Measurements from ENCODE around the gene AKR1D1. TPM values are rescaled to one million over a fixed set of nuclear protein-coding genes. Genes with fewer than 3 reads are reported as not detected.

Gene AKR1D1
- total and polyA plus RNA-seq, 2 of the 13 experiments (the other 11 are each of a cell fraction or from before 2014, with no cell fraction given) = 6.9 to 37.0 TPM

DNA sequence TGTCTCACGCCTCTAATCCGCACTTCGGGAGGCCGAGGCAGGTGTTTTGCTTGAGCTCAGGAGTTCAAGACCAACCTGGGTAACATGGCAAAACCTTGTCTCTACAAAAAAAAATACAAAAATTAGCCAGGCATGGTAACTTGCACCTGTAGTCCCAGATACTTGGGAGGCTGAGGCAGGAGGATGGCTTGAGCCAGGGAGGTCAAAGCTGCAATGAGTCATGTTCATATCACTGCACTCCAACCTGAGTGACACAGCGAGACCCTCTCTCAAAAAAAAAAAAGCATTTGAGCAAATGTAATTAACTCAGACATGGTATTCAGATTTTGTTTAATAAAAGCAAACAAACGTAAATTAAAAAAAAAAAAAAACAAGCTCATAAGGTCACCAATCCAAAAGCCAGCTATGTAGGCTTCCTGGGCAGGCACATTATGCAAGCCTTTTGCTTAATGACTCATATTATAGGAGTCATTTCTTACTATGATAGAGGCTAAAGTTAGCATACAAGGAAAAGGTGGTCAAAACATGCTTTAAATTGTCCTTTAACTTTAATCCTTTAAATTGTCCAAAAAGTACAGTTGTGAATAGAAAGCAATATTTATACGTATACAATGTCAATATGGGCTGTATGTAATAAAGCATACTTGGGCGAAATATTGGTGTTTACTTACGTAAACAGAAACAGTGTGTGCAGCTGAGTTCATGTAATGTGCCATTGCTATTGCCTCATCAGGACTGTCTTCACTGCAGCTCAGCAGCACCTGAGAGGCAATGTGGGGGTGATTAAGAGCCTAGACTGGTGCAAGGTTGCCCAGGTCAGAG is 13.0 kb downstream of the AKR1D1 start (continued):
- TF ChIP-seq, protein P1, sequence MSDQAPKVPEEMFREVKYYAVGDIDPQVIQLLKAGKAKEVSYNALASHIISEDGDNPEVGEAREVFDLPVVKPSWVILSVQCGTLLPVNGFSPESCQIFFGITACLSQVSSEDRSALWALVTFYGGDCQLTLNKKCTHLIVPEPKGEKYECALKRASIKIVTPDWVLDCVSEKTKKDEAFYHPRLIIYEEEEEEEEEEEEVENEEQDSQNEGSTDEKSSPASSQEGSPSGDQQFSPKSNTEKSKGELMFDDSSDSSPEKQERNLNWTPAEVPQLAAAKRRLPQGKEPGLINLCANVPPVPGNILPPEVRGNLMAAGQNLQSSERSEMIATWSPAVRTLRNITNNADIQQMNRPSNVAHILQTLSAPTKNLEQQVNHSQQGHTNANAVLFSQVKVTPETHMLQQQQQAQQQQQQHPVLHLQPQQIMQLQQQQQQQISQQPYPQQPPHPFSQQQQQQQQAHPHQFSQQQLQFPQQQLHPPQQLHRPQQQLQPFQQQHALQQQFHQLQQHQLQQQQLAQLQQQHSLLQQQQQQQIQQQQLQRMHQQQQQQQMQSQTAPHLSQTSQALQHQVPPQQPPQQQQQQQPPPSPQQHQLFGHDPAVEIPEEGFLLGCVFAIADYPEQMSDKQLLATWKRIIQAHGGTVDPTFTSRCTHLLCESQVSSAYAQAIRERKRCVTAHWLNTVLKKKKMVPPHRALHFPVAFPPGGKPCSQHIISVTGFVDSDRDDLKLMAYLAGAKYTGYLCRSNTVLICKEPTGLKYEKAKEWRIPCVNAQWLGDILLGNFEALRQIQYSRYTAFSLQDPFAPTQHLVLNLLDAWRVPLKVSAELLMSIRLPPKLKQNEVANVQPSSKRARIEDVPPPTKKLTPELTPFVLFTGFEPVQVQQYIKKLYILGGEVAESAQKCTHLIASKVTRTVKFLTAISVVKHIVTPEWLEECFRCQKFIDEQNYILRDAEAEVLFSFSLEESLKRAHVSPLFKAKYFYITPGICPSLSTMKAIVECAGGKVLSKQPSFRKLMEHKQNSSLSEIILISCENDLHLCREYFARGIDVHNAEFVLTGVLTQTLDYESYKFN (CRISPR knock-in tag; conservative IDR thresholded peaks at IDR 0.05) = no peak
- TF ChIP-seq FOSL2 (CRISPR knock-in tag; IDR thresholded peaks at IDR 0.05) (peak; percentile 90), MED13 (CRISPR knock-in tag; IDR thresholded peaks at IDR 0.05) (no peak), HOXA7 (CRISPR knock-in tag; IDR thresholded peaks at IDR 0.05) (no peak), ZNF280B (CRISPR knock-in tag; IDR thresholded peaks at IDR 0.05; ENCODE audit: borderline replicate concordance) (no peak), ZSCAN25 (CRISPR knock-in tag; IDR thresholded peaks at IDR 0.05) (no peak), PBX2 (CRISPR knock-in tag; IDR thresholded peaks at IDR 0.05) (no peak), SKI (IDR thresholded peaks at IDR 0.05; ENCODE audit: partially characterized antibody) (peak; percentile 37), ZNF331 (CRISPR knock-in tag; IDR thresholded peaks at IDR 0.05) (peak; percentile 69; the same call in 1 of the 2 replicates), ZNF282 (IDR thresholded peaks at IDR 0.05; ENCODE audit: partially characterized antibody) (no peak), NFIC (IDR thresholded peaks at IDR 0.05; ENCODE audit: low read length) (peak; percentile 33; the same call in 1 of the 2 replicates), ZKSCAN8 (CRISPR knock-in tag; IDR thresholded peaks at IDR 0.05; ENCODE audit: borderline replicate concordance) (0 out of 2 replicates have a peak, but pooled peaks have one; percentile 26), GATAD1 (CRISPR knock-in tag; IDR thresholded peaks at IDR 0.05) (peak; percentile 50), DNMT3B (CRISPR knock-in tag; conservative IDR thresholded peaks at IDR 0.05) (no peak), ZNF740 (CRISPR knock-in tag; IDR thresholded peaks at IDR 0.05) (0 out of 2 replicates have a peak, but pooled peaks have one; percentile 48), ZNF770 (CRISPR knock-in tag; IDR thresholded peaks at IDR 0.05) (peak; percentile 96)
- TF ChIP-seq, protein P2, sequence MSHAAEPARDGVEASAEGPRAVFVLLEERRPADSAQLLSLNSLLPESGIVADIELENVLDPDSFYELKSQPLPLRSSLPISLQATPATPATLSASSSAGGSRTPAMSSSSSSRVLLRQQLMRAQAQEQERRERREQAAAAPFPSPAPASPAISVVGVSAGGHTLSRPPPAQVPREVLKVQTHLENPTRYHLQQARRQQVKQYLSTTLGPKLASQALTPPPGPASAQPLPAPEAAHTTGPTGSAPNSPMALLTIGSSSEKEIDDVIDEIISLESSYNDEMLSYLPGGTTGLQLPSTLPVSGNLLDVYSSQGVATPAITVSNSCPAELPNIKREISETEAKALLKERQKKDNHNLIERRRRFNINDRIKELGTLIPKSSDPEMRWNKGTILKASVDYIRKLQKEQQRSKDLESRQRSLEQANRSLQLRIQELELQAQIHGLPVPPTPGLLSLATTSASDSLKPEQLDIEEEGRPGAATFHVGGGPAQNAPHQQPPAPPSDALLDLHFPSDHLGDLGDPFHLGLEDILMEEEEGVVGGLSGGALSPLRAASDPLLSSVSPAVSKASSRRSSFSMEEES (CRISPR knock-in tag; IDR thresholded peaks at IDR 0.05) = 0 out of 2 replicates have a peak, but pooled peaks have one; percentile 37

Measured in HepG2 (cell line).